Measurements from ENCODE around the gene TMEM145.

TMEM145 gene

GRCh38 chr19:42289556-42290041 is 23.5 kb upstream of the TMEM145 start:
- TF ChIP-seq, protein P1, sequence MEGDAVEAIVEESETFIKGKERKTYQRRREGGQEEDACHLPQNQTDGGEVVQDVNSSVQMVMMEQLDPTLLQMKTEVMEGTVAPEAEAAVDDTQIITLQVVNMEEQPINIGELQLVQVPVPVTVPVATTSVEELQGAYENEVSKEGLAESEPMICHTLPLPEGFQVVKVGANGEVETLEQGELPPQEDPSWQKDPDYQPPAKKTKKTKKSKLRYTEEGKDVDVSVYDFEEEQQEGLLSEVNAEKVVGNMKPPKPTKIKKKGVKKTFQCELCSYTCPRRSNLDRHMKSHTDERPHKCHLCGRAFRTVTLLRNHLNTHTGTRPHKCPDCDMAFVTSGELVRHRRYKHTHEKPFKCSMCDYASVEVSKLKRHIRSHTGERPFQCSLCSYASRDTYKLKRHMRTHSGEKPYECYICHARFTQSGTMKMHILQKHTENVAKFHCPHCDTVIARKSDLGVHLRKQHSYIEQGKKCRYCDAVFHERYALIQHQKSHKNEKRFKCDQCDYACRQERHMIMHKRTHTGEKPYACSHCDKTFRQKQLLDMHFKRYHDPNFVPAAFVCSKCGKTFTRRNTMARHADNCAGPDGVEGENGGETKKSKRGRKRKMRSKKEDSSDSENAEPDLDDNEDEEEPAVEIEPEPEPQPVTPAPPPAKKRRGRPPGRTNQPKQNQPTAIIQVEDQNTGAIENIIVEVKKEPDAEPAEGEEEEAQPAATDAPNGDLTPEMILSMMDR (conservative IDR thresholded peaks at IDR 0.05; ENCODE audit: control insufficient read depth, insufficient read depth, low read depth, low read length) = no peak
- DNase-seq (ENCODE audit: low read depth) = no peak
- H3K4me3 ChIP-seq (ENCODE audit: control insufficient read depth, low read depth, low read length) = no peak overlapping the region

DNA sequence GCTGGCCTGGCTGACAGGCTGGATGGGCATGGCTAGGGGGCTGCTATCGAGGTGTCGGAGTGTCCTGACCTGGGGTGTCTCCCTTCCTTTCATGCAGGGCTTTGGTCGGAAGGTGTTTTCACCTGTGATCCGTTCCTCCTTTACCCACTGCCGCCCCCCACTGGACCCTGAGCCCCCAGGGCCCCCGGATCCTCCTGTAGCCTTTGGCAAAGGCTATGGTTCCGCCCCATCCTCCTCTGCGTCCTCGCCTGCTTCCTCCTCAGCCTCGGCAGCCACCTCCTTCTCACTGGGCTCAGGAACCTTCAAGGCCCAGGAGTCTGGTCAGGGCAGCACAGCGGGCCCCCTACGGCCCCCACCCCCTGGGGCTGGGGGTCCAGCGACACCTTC is 23.0 kb upstream of the TMEM145 start:
- TF ChIP-seq, protein P1 (conservative IDR thresholded peaks at IDR 0.05; ENCODE audit: control insufficient read depth, insufficient read depth, low read depth, low read length) = no peak
- H3K4me3 ChIP-seq (ENCODE audit: control insufficient read depth, low read depth, low read length) = no peak overlapping the region
- no peak for DNase-seq (ENCODE audit: low read depth)

- no peak for DNase-seq (ENCODE audit: low read depth)
- TF ChIP-seq, protein P1 (conservative IDR thresholded peaks at IDR 0.05; ENCODE audit: control insufficient read depth, insufficient read depth, low read depth, low read length) = peak; percentile 30
- H3K4me3 ChIP-seq (ENCODE audit: control insufficient read depth, low read depth, low read length) = no peak overlapping the region
These were observed 22.3 kb upstream of the TMEM145 start for GRCh38 chr19:42290523-42291434.

DNA sequence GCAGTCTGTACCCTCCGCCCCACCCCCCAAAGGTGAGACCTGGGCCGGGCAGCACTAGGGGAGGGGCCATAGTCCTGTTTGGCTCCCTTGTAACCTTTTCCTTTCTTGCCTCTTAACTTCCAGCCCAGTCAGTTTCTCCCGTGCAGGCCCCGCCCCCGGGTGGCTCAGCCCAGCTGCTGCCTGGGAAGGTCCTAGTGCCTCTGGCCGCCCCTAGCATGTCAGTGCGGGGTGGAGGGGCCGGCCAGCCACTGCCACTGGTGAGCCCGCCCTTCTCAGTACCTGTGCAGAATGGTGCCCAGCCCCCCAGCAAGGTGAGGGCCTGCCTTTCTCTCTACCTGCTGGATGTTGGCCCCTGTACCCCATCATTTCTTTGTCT is 21.7 kb upstream of the TMEM145 start:
- no peak overlapping the region for H3K4me3 ChIP-seq (ENCODE audit: control insufficient read depth, low read depth, low read length)
- DNase-seq (ENCODE audit: low read depth) = no peak
- TF ChIP-seq, protein P1 (conservative IDR thresholded peaks at IDR 0.05; ENCODE audit: control insufficient read depth, insufficient read depth, low read depth, low read length) = no peak

DNA sequence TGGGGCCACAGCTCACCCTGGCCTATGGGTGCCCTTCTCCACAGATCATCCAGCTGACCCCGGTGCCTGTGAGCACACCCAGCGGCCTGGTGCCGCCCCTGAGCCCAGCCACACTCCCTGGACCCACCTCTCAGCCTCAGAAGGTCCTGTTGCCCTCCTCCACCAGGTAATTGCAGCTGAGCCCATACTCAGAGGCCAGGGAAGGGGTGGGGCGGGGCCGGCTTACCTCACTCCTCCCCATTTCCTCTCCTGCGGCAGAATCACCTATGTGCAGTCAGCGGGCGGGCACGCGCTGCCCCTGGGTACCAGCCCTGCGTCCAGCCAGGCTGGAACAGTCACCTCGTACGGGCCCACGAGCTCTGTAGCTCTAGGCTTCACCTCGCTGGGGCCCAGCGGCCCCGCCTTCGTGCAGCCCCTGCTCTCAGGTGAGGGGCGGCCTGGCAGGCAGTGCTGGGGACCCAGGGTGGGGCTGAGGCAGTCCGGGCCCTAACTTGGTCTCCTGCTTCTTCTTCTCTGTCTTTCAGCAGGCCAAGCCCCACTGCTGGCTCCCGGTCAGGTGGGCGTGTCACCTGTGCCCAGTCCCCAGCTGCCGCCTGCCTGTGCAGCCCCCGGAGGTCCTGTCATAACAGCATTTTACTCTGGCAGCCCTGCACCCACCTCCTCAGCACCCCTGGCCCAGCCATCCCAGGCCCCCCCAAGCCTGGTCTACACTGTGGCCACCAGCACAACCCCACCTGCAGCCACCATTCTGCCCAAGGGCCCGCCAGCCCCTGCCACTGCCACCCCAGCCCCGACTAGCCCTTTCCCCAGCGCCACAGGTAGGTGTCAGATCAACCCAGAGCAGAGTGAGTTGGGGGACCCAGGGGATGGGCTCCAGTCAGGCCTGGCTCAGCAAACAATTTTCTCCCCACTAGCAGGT is 20.8 kb upstream of the TMEM145 start:
- TF ChIP-seq, protein P1 (conservative IDR thresholded peaks at IDR 0.05; ENCODE audit: control insufficient read depth, insufficient read depth, low read depth, low read length) = no peak
- H3K4me3 ChIP-seq (ENCODE audit: control insufficient read depth, low read depth, low read length) = no peak overlapping the region
- DNase-seq (ENCODE audit: low read depth) = no peak

DNA sequence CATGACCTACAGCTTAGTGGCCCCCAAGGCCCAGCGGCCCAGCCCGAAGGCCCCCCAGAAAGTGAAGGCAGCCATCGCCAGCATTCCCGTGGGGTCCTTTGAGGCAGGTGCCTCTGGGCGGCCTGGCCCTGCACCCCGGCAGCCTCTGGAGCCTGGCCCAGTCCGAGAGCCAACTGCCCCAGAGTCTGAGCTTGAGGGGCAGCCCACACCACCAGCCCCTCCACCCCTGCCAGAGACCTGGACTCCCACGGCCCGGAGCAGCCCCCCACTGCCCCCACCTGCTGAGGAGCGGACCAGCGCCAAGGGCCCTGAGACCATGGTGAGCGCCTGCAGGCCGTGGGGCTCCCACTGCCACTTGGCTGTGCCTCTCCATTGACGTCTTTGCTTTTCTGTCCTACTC is 20.1 kb upstream of the TMEM145 start:
- no peak for DNase-seq (ENCODE audit: low read depth)
- H3K4me3 ChIP-seq (ENCODE audit: control insufficient read depth, low read depth, low read length) = no peak overlapping the region
- TF ChIP-seq, protein P1 (conservative IDR thresholded peaks at IDR 0.05; ENCODE audit: control insufficient read depth, insufficient read depth, low read depth, low read length) = no peak

Data from fibroblast of mammary gland (primary cell).